Measurements from ENCODE around the gene CNOT10.
"Not testable (repeated sequence)": the region's sequence is repeated elsewhere in the genome, so short reads cannot be mapped to it uniquely, and the experiment has no call there.

CNOT10 gene

DNA sequence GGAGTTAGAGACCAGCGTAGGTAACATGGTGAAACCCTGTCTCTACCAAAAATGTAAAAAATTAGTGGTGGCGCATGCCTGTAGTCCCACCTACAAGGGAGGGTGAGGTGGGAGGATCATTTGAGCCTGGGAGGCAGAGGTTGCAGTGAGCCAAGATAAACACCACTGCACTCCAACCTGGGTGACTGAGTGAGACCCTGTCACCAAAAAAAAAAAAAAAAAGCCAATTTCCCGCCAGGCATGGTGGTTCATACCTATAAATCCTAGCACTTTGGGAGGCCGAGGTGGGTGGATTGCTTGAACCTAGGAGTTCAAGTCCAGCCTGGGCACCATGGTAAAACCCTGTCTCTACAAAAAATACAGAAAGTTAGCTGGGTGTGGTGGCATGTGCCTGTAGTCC is 6.9 kb downstream of the CNOT10 start:
- DNase-seq = no peak

DNA sequence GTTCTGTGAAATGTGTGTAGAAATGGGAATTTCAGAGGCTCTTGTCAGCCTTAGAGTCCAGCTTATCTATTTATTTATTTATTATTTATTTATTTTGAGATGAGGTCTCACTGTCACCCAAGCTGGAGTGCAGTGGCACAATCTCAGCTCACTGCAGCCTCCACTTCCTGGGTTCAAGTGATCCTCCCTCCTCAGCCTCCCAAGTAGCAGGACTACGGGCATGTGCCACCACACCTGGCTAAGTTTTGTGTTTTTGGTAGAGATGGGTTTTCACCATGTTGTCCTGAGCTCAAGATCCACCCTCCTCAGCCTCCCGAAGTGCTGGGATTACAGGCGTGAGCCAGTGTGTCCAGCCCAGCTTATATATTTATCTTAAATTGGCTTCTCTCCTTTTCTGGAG is 11.5 kb downstream of the CNOT10 start:
- DNase-seq = no peak

DNA sequence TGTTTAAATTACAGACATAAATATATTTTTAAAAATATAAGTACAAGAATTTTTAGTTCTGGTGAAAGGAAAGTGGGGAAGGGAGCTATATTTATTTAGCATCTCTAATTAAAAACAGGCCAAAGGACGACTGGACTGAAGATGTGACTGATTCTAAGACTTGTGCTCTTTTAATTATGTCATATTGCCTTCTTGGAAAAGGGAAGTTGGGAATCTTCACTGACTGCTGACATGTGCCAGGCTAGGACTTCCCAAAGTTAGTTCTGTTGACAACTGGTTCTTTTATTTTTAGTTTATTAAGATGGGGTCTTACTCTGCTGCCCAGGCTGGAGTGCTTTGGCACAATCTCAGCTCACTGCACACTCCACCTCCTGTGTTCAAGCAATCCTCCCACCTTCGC is 13.5 kb downstream of the CNOT10 start:
- no peak for DNase-seq

DNA sequence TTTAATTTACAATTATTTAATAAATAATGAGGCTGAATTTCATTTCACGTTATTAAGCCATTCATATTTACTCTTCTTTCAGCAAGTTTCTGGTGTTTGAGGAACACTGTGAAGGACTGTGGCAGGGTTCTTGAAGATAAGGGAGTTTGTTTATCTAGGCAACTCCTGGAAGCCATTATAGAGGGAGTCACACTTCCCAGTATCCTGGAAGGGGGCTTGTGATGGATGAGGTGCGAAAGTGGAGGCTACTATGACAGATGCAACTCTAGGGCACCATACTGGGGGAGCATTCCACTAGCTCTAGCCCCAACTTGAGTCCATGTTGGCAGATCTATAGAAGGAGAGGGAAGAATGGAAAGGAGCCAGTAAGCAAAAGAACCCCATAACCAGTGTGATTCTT is 14.4 kb downstream of the CNOT10 start:
- DNase-seq = no peak

DNA sequence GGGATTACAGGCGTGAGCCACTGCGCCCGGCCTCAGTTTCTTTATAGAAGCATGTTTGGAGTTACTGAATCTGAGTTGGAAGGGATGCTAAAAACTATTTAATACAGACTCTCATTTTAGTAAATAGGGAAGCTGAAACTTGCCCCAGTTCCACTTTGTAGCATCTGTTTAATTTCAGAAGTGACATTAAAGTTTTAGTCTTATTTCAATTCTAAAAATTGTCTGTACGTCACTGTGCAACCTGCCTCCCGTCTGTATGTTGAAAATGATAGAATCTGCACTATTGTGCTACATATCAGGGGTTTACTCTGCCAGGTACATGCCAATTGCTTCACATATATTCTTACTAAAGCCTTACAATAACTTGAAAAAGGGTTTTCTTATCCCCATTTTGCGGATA is 15.3 kb downstream of the CNOT10 start:
- no peak for DNase-seq

DNA sequence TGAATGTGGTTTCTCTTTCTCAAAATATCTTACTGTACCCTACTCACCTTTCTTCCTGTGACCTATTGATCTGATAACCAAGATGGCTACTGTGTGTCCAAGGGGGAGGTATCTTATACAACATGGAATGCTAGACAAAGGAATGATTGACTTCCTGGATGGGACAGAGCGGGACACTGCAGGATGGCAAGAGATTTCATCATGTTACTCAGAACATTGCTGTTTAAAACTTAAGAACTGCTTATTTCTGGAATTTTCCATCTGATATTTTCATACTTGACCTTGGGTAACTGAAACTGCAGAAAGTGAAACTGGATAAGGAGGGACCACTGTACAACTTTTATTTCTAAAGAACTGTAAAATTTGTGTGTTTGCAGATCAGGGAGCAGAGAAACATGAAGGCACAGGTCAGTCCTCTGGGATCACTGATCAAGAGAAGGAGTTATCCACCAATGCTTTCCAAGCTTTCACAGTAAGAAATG is 18.5 kb downstream of the CNOT10 start:
- no peak for DNase-seq

DNA sequence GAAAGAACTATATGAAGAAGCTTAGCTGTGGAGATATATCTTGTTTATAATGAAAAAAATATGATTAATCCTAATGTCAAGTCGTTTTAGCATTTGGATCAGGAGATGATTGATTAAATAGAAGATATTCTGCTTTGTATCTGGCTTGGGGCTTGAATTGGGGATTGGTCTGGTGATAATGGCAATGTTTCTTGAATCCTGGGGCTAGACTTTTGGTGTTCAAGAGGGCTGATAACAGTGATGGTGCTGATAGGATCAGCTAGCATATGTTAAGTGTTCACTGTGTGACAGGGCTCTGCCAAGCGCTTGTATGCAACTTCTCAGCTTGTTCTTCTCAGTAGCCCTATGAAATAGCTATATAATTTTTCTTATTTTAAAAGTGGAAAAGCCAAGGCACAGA is 20.2 kb downstream of the CNOT10 start:
- no peak for DNase-seq

DNA sequence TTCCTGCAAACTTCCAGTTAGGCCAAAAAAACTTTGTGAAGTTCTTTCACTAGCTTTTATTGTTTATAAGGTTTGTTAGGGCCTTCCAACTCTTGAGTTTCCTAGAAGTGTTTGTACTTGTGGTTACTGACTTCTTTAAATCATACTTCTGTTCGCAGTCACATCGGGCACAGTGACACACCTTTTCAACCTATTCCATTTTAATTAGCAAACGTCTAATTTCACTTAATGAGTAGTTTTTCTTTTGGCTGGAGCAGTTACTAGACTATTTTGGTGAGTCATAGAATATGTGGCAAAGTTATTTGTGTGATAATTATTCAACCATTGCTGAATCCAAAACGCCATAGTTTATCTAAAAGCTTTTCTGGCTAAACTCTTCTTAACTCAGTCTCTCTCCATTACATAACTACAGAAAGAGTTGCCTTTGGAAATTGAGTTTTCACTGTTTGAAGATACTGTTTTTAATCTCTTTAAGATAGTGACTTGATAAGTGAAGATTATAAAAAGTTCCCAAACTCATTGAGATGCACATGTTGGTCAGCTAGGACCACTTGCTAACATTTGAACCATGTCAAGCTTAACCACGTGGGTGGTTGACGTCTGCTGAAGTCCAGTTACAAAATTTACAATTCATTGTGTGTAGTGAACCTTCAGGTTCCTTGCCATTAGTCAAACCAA is 21.5 kb downstream of the CNOT10 start:
- DNase-seq = no peak

DNA sequence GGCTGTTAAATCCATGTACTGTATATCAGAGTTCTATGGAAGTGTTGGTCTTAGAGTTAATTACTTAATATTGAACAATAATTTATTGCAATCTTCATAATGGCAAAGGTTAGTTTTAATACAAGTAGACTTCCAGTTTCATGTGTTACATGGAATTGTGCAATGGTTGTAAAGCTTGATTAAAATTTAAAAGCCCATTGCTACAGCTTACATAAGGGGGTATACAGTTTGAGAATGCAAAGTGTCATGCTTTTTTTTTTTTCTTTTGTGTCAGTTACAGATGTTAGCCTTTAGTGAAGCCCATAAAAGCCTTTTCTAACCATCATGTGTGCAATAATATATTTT is 22.0 kb downstream of the CNOT10 start:
- DNase-seq = no peak

DNA sequence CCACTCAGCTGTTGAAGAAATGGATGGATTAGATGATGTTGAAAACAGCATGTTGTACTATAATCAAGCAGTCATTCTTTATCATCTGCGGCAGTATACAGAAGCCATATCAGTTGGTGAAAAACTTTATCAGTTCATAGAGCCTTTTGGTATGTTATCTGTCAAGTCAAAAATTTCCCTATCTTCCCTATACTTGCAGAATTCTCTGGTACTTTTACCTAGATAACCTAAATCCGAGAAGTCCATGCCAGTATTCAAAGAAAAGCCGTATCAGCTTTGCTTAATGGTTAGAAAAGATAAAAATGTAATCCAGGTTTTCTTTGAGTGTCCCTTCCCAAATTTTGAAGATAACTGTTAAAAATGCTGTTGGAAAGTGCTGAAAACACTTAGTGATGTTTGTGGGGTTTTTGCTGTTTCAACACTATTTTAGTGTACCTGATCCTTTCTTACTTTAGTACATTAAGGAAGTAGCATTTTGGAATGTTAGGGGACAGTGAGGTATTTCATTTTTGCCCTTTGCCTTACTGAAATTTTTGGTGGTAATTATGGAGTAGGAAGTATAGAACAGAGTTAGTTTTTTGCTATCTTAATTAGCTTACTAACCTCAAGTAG is 23.8 kb downstream of the CNOT10 start:
- DNase-seq = no peak

DNA sequence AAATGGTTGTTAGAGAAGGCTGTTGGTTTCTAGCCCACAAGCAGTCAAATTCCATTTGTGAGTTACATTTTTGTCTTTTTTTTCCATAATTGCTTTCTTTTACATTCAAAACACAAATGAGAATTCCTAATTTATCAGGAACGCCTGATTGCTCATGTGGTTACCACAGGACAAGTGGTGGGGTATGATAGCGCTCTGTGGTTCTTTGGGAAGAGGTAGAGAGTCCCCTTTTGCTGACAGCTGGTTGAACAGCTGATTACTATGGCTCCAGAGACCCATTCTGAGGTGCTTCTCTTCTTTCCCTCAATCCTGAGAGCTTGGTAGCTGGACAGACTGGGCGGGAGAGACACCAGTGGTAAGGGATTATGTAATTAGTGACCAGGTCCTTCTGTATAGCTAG is 24.4 kb downstream of the CNOT10 start:
- DNase-seq = no peak

DNA sequence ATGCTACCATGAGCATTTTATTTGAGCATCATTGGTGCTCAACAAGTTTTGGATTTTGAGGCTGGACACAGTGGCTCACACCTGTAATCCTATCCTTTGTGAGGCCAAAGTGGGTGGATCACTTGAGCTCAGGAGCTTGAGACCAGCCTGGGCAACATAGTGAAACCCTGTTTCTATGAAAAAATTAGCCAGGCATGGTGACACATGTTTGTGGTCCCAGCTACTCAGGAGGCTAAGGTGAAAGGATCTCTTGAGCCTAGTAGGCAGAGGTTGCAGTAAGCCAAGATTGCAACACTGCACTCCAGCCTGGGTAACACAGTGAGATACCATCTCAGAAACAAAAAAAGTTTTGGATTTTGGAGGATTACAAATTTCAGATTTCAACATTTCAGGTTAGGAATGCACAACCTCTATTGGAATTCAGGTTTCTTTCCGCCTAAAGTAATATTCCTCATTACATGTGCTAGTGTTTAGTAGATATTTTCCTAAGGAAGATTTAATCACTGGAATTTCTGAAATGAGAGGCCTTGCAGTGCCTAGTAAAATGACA is 27.6 kb downstream of the CNOT10 start:
- no peak for DNase-seq

DNA sequence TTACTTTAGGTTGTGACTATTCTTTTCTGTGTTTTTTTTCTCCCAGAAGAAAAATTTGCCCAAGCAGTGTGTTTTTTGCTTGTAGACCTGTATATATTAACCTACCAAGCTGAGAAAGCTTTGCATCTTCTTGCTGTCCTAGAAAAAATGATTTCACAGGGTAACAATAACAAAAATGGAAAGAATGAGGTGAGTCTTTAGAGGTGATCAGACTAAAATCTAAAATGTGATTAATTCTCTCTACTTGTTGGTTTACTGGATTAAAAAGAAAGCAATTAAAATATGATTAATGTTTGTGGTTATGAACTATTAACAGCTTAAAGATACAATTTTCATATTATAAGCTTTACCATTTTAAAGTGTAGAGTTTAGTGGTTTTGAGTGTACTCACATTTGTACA is 28.2 kb downstream of the CNOT10 start:
- DNase-seq = no peak

DNA sequence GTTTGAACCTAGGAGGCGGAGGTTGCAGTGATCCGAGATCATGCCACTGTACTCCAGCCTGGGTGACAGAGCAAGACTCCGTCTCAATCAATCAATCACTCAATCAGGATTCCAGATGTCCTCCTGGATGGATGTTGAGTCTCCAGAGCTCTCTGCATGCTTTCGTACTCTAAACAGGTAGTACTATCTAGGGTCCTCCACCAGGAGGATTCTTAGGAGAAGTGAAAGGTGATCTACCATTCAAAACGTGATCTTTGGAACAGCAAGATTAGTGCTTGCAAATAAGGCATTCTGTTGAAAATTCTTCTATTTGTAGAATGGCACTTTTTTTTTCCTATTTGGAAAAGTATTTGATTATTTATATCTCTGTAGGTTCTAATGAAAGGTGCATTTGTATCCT is 34.3 kb downstream of the CNOT10 start:
- DNase-seq = no peak

DNA sequence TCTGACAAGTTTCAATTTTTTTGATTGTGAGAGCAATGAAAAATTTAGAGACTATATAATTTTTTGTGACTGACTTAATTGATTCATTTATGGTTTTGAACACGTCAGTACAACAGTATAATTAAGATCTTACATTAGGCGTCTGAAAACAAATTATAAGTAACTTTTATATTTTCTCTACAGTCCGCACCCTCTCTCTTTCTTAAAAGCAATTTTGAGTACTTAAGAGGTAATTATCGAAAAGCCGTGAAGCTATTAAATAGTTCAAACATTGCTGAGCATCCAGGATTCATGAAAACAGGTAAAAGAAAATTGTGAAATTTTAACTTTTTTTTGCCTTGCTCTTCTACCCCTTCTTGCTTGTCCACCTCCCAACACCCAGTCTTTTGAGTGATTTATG is 34.9 kb downstream of the CNOT10 start:
- no peak for DNase-seq

DNA sequence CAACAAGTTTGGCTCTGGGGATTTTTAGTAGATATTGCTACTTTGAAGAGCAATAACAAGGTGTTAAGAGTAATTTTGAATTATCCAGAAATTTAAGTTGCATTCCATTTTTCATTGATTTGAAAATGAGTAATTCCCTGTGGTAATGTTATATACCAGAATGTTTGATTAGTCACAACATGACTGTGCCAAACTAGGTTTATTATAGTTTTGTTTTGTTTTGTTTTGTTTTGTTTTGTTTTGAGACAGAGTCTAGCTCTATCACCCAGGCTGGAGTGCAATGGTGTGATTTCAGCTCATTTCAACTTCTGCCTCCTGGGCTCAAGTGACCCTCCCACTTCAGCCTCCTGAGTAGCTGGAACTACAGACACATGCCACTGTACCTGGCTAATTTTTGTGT is 40.7 kb downstream of the CNOT10 start:
- no peak for DNase-seq

DNA sequence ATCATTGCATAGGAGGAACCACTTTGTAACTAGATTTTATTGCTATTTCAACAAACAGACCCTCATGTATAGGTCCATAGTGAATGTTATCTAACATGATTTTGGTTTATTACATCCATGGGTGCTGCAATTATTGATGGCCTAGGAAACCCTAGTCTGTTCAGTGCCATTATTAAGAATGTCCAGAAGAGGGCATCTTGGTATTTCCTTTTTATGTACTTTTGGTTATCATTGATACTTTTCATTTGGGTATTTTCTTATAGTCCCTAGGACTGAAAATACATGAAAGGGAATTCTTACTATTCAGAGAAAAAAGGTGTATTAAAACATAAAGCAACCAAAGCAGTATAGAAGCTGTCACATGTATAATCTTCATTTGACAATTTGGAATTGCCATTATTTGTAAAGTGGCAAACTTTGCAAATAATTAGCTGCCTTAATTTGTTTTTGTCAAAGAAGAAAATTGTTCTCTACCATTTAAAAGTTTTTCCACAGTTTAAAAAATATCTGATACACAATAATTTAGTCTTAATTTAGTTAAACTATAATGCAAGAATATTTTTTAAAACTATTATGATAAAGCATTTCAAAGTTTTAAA is 48.7 kb downstream of the CNOT10 start:
- no peak for DNase-seq

DNA sequence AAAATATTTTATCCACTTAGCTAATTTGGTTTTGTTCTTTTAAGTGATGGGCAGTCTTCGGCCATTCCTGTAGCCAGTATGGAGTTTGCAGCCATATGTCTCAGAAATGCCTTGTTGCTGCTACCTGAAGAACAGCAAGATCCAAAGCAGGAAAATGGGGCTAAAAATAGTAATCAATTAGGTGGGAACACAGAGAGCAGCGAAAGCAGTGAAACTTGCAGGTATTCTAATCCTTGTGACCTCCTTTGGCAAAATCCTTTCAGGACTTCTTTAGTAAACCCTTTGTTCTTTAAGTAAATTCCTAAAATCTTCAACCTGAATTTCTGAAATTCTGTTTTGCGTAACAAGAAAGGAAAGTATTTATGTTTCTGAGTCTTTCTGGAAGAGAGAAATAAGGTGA is 49.8 kb downstream of the CNOT10 start:
- DNase-seq = no peak

DNA sequence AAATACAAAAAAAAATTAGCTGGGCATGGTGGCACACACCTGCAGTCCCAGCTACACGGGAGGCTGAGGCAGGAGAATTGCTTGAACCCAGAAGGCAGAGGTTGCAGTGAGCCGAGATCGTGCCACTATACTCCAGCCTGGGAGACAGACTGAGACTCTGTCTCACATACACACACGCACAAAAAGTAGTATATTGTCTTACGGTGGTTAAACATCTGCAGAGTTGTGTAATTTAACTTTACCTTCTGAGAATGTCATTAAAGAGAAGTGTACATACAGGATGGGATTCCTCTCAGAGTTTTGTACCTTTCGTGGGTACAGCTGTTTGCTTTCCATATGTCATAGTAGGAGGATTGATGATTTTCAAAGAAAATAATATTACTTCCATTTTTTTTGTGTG is 58.5 kb downstream of the CNOT10 start:
- not testable (repeated sequence) for DNase-seq

DNA sequence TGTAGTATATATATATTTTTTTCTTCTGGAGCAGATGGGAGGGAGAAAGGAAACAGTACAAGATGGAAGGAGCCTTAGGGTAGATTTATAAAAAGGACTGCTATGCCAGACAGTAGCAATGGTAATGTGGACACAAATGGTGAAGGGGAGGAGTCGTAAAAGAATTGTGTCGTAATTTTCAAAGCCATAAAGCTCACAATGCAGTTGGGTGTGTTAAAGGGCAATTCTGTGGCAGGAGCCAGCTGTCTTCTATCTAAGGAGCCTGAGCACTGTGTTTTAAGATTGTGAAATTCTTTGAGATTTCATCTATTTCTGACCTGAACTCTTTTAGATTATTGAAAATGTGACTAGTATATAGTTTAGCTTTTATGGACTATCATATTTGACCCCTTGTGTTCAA is 58.9 kb downstream of the CNOT10 start:
- DNase-seq = no peak

DNA sequence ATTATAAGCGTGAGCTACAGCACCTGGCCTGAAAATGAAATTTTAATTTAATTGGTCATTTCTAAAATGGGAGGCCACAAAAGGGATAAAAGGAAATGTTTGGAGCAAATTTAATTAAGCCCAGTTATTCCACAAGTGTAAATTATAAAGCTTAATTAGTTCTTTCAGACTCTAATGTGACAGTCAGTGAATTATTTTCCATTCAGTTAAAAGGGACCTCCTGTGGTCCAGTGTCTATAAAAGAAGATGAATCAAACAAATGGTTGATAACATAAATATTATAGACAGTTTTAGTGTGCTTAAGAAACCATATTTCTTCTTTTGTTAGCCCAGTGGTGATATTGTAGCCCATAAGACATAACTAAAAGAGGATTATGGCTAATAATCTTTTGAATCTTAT is 66.4 kb downstream of the CNOT10 start:
- DNase-seq = no peak

DNA sequence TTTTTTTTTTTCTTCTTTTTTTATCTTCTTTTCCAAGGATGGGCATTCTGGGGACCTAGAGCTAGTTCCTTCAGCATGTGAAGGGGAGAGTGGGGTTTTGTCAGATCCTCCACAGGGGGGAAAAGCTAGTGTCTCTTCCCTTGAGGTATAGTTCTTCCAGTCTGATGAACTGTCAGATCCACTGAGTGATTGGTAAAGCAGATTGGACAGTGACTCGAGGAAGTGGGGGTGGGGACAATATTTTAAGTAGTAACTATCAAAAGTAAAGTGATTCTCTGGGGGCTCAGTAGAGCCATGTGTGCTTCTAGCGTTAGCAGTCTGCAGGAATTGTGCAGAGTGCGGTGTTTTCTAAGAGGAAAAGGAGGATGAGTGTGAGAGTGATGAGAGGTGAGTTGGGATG is 70.8 kb downstream of the CNOT10 start:
- DNase-seq = no peak

DNA sequence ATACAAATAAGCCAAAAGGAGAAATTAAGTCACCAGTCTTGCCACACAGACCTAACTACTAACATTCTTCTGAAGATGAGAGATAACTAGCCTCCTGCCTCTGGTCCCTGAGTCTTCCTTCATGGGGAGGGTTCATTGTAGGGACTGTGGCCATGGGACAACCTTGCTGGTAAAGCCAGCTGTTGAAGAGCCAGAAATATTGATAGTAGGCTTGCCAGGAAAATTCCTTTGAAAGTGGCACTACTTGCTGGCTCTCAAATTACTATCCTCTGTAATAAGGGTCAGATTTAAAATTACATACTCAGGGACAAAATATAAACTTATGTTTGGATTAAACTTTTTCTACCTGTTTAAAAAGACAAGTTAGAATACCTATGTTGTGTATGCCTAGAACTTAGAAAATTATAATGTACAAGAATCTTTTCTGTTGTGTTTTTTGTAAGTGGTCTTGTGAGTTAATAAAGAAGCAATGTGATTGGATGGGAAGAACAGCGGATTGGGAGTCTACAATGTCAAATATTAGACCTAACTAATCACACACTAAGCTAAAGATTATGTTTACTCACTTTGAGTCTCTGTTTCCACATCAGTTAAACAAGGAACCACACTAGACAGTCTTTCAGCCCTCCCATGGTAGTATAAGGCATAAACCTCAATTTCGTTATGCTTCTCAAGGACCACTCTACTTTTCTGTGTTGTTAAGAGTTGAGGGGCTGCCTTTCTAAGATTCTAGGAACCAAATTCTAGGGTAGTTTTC is 72.8 kb downstream of the CNOT10 start:
- DNase-seq = no peak

DNA sequence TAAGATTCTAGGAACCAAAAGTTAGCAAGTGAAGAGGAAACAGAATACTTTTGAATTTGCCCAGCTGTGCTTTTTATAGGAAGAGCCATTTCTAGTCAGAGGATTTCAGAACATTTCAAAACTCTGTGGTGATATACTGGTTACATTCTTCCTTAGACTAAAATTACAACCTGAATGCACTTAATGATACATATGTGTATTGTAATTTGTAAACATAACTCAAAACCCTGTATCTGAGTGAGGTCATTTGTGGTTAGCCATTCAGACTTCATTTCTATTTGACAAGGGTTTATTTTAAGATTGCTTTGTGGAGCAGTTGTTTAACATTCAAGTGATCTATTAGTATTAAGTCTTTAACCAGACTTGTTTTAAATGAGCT is 73.4 kb downstream of the CNOT10 start:
- no peak for DNase-seq
